HG03354 (cell line): ENCODE data around the gene AKAP8L.
"Not testable (repeated sequence)": the region's sequence is repeated elsewhere in the genome, so short reads cannot be mapped to it uniquely, and the experiment has no call there.

Experiments used
- ATAC-seq: cut with Tn5 transposase; IDR thresholded peaks from one replicate; pipeline ENCODE4 v1.9.1; 2021; ENCODE audit warnings: mild to moderate bottlenecking; ENCODE audit not compliant: unreplicated experiment, poor library complexity, severe bottlenecking

AKAP8L gene

GRCh38 chr19:15396436-15396835 lies 22.4 kb downstream of the AKAP8L start:
- no peak for ATAC-seq

- not testable (repeated sequence) for ATAC-seq
These were observed 23.5 kb downstream of the AKAP8L start for GRCh38 chr19:15395251-15395650.

- ATAC-seq, result no peak
These were observed 24.4 kb downstream of the AKAP8L start for GRCh38 chr19:15394426-15394825.

GRCh38 chr19:15393963-15394362 lies 24.8 kb downstream of the AKAP8L start:
- ATAC-seq, result no peak

- ATAC-seq, result no peak
These were observed 28.0 kb downstream of the AKAP8L start for GRCh38 chr19:15390814-15391213.

GRCh38 chr19:15381864-15382263 lies 36.9 kb downstream of the AKAP8L start:
- no peak for ATAC-seq

GRCh38 chr19:15381429-15381828 lies 37.4 kb downstream of the AKAP8L start:
- ATAC-seq, result no peak

- peak; percentile 37 for ATAC-seq
These were observed 38.7 kb downstream of the AKAP8L start for GRCh38 chr19:15379999-15380647.

- peak; percentile 87 for ATAC-seq
These were observed 39.4 kb downstream of the AKAP8L start, which contains the start of gene AKAP8 for GRCh38 chr19:15379083-15379998. Gene AKAP8, minus strand, starts transcription at chr19:15379787. Its CDS starts 56 bp downstream, at chr19:15379731.

GRCh38 chr19:15378534-15379082 lies 40.2 kb downstream of the AKAP8L start:
- no peak for ATAC-seq

GRCh38 chr19:15374796-15375440 lies 43.9 kb downstream of the AKAP8L start:
- no peak for ATAC-seq

GRCh38 chr19:15374105-15374651 lies 44.6 kb downstream of the AKAP8L start:
- ATAC-seq, result no peak

GRCh38 chr19:15373644-15374043 lies 45.1 kb downstream of the AKAP8L start:
- no peak for ATAC-seq

GRCh38 chr19:15372891-15373301 lies 45.9 kb downstream of the AKAP8L start:
- ATAC-seq, result no peak

- no peak for ATAC-seq
These were observed 46.3 kb downstream of the AKAP8L start for GRCh38 chr19:15372470-15372869.

GRCh38 chr19:15371786-15372380 lies 46.9 kb downstream of the AKAP8L start:
- no peak for ATAC-seq

GRCh38 chr19:15371119-15371518 lies 47.7 kb downstream of the AKAP8L start:
- no peak for ATAC-seq

GRCh38 chr19:15369594-15369891 lies 49.2 kb downstream of the AKAP8L start:
- no peak for ATAC-seq

GRCh38 chr19:15368798-15369593 lies 49.8 kb downstream of the AKAP8L start:
- ATAC-seq, result no peak
